HG03159 (cell line): ENCODE data around the gene CYP19A1.
A peak's percentile ranks its signal among the peaks of the same experiment; 100 is the strongest.
"Not testable (repeated sequence)": the region's sequence is repeated elsewhere in the genome, so short reads cannot be mapped to it uniquely, and the experiment has no call there.

Experiments used
- ATAC-seq: cut with Tn5 transposase; IDR thresholded peaks from one replicate; pipeline ENCODE4 v1.9.1; 2021; ENCODE audit warnings: mild to moderate bottlenecking, moderate library complexity; ENCODE audit not compliant: unreplicated experiment

The CYP19A1 gene

GRCh38 chr15:51265037-51265555 lies 73.3 kb downstream of the CYP19A1 start:
- no peak for ATAC-seq

GRCh38 chr15:51263726-51264125 lies 74.7 kb downstream of the CYP19A1 start:
- no peak for ATAC-seq

- no peak for ATAC-seq
These were observed 75.3 kb downstream of the CYP19A1 start for GRCh38 chr15:51263116-51263515.

- ATAC-seq: no peak
These were observed 75.9 kb downstream of the CYP19A1 start for GRCh38 chr15:51262463-51262862.

- ATAC-seq: not testable (repeated sequence)
These were observed 77.3 kb downstream of the CYP19A1 start for GRCh38 chr15:51261113-51261512.

GRCh38 chr15:51260202-51260601 lies 78.2 kb downstream of the CYP19A1 start:
- ATAC-seq: no peak

GRCh38 chr15:51255533-51255932 lies 82.9 kb downstream of the CYP19A1 start:
- no peak for ATAC-seq

- no peak for ATAC-seq
These were observed 85.0 kb downstream of the CYP19A1 start for GRCh38 chr15:51253366-51253765.

- no peak for ATAC-seq
These were observed 85.7 kb downstream of the CYP19A1 start for GRCh38 chr15:51252671-51253070.

GRCh38 chr15:51251556-51251955 lies 86.8 kb downstream of the CYP19A1 start:
- ATAC-seq: no peak

- ATAC-seq: no peak
These were observed 88.0 kb downstream of the CYP19A1 start for GRCh38 chr15:51250217-51251011.

- ATAC-seq: no peak
These were observed 92.8 kb downstream of the CYP19A1 start for GRCh38 chr15:51245628-51246027.

- no peak for ATAC-seq
These were observed 94.0 kb downstream of the CYP19A1 start for GRCh38 chr15:51244423-51244869.

- no peak for ATAC-seq
These were observed 94.6 kb downstream of the CYP19A1 start for GRCh38 chr15:51243774-51244173.

GRCh38 chr15:51240066-51240465 lies 98.3 kb downstream of the CYP19A1 start:
- ATAC-seq: no peak

- no peak for ATAC-seq
These were observed 100.6 kb downstream of the CYP19A1 start for GRCh38 chr15:51237816-51238215.

- ATAC-seq: no peak
These were observed 104.0 kb downstream of the CYP19A1 start for GRCh38 chr15:51234176-51234927.

- no peak for ATAC-seq
These were observed 105.8 kb downstream of the CYP19A1 start for GRCh38 chr15:51232581-51232980.

- no peak for ATAC-seq
These were observed 108.5 kb downstream of the CYP19A1 start for GRCh38 chr15:51229907-51230330.

- ATAC-seq: peak; percentile 91
These were observed 110.3 kb downstream of the CYP19A1 start for GRCh38 chr15:51227940-51228732.
